SIG-M5 (cell line): ENCODE measurements around the gene PRKD1.

Source experiments
- DNase-seq: peaks from one replicate; lab custom pipeline; 2025; lab: John Stamatoyannopoulos, UW

Gene PRKD1

DNA sequence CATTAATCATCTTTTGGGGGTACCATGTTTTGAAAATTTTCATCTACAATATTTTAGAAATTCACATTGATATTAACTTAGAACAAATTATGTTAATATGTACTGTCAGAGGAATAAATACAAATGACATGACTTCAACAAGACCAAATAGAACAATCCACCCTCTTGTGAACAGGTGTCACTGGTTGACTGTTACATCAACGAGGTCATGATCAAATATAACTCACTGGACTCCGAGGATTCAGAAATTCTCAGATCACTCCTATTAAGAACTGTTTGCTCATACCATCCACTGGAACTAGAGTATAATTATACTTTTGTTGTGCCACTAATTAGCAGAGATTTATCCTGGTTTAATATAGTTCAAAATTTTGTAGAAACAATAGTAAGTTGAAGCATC is 318.8 kb downstream of the PRKD1 start:
- DNase-seq, result no peak

DNA sequence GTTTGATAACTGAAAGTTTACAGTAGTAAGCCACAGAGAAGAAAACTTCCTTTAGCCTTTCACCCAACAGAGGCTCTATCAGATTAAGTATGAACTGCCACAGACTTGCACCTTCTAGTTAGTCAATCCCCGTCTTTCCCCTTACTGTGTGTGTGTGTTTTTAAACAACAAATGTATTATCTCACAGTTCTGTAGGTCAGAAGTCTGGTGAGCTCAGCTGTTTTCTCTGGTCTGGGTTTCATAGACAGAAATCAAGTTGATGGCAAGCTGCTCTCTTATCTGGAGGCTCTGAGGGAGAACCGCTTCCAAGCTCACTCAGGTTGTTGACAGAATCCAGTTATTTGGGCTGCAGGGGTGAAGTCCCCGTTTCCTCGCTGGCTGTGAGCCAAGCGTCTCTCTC is 320.5 kb downstream of the PRKD1 start:
- no peak for DNase-seq

DNA sequence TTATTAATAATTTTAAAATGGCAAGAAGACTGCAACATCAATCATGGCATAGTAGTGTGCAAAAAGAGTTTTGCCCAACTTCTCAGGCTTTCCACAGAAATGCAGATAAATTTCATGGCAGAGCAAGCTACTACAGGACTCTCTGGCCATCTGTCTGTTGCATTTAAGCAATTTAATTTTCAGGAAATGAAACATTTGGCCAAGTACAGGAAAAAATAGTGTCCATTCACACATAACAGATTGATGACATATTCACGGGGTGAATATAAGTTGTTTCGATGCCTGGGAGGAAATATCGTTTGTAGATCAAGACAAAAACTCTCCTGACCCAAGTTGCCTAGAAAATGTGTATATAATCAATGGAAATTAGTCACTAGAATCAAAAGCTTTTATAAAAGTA is 324.0 kb downstream of the PRKD1 start:
- DNase-seq, result no peak

DNA sequence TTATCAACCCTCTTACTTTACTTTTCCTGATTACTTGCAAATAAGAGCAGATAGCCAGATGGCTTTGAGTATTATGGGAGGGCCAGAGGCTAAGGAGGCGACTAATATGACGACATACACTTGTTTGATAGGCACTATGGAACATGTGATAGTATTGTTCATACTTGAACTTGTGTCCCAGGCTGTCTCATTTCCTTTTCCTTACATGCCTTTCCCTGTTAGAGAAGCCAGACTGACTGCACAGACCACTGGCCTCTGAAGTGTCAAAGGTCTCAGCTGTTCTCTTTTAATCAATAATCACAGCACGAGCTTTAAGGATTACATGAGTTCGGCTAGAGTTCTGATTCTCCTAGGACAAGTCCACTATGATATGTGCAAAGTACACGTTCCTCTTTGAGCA is 326.0 kb downstream of the PRKD1 start:
- no peak for DNase-seq

DNA sequence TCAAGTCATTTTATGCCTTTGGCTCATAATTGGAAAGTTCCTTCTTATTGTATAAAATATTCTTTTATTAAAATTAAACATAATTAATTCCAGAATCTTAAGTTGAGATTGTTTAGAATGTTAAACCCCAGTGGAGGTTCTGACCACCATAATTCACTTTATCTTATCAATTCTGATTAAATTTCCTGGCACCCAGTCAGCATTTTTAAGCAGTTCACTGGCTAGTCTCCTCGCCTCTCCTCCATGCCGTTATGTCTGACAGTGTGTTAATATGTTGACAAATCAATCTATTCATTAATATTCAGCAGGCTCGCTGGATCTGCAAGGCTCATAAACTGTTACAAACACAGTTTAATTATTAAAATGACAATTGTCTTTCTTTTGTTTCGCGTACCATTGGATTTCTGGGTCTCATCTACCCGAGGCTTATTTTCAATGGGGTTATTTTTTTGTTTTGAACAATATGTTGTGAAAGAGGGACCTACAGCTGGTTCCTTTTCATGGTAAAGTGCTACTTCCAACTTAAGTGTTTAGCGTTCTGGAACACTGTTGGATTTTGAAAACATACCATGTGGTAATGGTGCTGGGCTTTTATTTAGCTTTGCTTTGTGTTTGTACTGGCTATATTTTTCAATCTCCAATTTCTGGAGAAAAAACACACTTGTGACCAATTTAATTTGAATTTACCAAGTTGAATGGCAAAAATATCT is 339.7 kb downstream of the PRKD1 start:
- DNase-seq, result no peak

DNA sequence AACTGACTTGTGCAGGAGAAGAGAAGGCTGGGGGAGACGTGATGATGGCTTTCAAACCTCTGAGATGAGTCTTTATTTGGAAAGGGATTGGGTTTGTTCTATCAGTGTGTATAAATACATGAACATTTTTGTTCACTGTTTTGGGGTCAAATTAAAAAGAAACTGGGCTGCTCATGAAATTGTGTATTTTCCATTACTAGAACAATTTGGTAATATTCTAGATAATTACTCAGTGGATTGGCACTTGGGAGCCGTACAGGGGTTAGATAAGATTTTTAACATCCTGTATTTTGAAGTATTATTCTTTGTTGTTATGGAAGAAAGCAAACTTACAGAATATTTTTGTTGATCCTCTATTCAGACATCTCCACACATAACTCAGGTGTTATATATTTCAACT is 340.6 kb downstream of the PRKD1 start:
- DNase-seq, result no peak

DNA sequence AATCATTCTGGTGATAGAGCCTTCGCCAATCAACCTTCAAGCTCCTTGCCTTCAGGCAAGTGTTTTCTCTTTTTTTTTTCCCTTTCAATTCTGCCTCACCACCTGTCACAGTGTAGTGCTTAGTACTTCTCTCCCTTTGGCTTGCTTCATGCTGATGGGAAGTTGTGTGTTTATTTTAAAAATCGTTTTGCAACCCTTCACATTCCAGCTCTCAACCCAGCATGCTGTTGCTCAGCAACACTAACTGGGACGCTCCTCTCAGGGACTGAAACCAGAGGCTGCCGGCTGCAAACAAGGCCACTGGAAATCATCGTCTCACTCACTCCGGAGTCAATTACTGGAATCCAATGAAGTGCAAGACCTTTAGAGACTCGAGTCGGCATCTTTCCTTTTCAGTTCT is 342.7 kb downstream of the PRKD1 start:
- DNase-seq, result no peak

DNA sequence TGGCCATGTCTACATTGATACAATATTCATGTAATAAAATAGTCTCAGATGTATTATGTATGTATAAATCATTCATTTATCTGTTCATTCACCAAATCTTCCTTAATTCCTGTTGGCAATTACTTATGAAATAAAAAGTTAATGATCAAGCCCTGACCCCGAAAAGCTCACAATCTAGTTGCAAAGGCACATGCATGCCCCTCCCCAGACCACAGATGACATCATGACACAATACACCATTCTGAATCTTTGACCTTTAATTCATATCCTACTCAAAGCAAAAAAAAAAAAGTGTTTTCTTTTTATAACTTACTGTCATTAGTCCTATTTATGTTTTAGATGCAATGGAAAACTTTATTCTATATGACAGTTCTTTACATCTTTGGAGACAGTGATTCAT is 346.9 kb downstream of the PRKD1 start:
- no peak for DNase-seq

DNA sequence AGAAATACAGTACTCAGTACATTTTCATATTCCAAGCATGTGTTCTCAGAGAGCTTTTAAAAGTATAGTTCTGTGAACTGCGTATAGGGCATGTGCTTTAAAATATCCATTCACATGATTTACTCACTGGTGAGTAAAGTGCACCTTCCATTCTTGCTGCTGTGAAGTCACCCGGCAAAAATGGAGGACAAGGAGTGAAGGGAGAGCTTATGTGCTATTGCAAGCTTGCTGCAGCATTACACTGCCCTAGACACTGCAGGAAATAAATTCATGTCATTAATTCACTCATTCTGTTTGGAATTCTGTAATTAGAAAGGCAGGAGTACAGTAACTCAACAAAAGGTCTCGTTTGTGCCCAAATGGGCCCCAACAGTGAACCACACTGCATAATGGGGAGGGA is 347.8 kb downstream of the PRKD1 start:
- DNase-seq, result no peak

DNA sequence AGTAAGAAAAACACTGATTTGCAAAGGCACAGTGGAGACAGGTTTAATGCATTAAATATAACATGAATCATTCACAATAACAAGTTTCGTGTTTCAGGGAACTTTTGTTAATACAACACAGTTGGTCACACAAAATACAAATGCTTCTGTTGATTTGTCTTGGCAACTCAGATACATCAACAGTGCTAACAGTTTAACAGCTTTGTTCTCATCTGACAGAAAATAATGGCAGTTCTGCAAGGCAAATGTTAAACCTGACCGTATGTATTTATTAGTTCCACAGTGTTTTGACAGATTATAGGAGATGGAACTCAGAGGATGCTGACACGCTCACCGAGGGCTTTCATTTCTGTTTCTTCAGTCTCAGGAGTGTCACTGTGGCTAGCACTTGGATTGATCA is 350.7 kb downstream of the PRKD1 start:
- no peak for DNase-seq

DNA sequence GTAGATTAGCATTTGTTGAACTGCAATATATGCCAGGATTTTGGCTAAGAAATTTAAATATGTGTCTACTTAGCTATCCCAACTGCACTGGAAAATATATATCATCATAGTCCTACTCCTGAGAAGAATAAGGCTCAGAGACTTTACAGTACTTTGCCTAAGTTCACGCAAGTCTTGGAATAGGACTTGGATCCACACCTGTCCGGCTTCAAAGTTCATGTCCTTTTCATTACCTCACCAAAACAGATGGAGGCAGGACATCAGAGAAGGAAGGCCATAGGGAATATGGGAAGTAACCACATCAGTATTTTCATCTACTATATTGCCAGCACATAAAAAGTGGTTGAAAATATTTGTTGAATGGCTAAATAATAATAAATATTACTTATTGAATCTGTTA is 358.5 kb downstream of the PRKD1 start:
- no peak for DNase-seq

DNA sequence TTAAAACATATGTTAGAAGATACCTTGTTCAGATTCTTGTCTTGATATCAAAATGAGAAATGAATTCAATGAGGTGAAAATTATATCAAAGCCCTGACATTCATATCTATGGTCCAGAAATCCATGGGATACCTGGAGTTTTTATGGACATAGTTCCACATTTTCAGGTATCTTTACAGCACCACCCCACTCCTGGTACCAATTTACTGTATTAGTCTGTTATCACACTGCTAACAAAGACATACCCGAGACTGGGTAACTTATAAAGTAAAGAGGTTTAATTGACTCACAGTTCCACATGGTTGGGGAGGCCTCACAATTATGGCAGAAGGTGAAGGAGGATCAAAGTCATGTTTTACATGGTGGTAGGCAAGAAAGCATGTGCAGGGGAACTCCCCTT is 361.5 kb downstream of the PRKD1 start:
- no peak for DNase-seq

DNA sequence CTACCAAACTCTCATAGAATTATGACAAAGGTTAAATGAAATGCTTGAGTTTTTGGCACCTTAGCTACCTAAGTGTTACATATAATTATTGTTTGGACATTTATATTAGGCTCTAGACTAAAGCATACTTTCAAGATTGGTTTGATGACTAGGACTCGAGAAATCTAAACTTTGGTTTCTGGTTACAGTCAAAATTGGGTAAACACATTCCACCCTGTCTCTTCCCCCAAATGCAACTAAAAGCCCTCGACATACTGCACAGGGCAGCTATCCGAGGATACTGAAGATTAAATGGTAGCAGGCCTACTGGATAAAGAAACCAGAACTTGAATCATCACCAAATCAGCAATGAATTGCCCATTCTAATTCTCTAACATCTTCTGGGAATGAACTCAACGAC is 369.1 kb downstream of the PRKD1 start:
- no peak for DNase-seq

DNA sequence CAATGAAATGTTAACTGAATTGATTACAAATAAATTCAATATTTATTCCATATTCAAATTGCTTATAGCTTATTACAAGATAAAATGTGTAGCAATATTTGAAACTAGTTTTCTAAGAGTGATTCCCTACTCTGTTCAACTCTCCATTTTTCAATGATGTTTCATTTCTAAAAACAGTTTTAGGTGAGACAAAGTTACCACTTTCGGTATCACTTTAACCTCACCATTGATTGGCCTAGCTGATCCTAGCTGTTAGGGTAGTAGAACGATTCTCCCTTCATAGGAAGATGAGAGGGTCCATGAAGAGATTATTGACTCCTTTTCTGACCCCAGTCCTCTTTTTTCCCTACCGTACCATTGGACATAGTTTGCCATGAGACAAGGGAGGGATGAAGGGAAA is 373.3 kb downstream of the PRKD1 start:
- DNase-seq, result no peak

DNA sequence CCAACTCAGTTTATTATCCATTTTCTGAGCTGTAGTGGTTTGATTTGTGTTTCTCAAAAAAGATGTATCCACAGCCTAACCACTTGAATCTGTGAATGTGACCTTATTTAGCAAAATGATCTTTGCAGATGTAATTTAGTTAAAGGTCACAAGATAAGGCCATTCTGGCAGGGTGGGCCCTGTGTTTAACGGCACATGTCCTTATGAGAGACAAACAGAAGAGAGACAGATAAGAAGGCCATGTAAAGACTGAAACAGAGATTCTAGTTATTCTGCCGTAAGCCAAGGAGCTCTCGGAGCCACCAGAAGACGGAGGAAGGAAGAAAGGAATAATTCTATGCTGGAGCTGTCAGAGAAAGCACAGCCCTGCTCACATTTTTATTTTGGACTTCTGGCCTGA is 374.2 kb downstream of the PRKD1 start:
- no peak for DNase-seq

DNA sequence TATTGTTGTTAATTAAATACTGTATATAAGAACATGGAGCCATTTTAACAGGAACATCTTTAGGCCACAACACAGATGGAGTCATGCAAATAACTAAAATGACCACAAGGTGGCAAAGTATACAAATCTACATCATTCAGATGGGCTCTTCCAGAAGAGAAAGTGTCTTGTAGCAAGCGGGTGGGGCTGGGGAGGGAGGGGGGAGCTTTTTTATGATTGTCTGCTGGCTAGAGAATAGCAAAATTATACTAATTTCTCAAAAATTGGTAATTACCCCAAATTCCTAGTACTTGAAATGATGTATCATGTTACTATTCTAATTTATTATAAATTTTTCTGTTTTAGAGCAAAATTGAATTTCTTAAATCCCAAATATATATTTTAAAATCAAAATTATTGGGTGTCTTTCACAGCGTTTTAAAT is 378.7 kb downstream of the PRKD1 start:
- no peak for DNase-seq

DNA sequence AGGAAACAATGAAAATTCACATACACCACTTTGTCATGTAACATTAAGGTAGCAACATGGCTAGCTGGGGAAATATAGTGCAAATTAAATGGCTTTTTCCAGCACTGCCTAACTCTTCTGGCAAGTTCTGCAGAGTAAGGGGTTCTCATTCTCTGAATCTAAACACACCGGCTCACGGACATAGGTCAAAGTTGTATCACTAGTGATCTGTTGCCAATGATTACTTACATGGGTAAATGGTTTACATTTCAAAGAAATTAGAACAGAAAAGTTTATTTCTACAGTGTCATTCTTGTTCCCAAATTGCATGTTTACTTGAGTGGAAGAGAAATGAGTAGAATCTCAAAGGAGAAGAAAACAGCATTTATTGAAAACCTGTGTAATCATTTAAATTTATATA is 381.9 kb downstream of the PRKD1 start:
- no peak for DNase-seq

DNA sequence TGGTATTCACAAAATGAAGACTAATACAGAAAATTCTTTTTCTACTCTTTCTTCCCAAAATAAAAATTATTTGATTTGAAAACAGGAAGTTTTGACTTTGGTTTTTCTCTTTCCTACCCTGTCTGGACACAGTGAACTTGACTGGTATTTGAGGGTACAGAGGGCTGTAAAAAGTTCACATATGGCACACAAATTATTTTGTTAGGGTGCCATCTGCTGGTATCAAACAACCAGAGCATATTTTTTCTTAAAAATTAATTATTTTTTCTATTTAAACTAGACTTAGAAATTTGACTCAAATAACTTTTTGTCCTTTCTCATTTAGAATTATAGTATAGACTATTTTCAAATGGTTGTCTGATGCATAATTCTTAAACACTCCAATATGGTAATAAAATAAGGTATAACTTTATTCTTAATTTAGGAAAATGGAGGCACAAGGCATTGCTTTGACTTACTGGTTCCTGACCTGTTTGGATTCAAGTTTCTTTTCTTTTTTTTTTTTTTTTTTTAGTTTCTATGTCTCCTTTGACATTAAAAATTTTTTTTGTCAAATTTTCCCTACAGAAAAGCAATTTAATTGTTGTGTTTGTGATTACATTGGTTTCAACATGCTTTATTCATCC is 390.6 kb downstream of the PRKD1 start:
- no peak for DNase-seq

DNA sequence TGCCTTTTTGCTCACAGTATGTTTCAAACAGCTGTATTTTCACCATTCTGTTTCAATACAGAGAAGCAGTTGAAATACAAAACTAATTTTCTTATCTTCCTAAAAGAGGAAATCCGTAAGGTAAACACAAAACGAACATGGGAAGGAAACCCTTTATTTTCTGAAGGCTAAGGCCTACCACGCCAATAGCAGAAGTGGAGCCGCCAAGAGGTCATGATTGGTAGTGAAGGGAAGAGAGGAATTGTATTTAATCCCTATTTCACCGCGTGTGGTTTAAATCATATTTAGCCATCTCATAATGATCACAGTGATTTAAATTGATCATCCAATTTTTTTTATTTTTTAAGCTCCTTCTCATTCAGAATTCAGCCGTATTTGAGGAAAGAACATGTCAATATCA is 398.2 kb downstream of the PRKD1 start:
- DNase-seq, result no peak

DNA sequence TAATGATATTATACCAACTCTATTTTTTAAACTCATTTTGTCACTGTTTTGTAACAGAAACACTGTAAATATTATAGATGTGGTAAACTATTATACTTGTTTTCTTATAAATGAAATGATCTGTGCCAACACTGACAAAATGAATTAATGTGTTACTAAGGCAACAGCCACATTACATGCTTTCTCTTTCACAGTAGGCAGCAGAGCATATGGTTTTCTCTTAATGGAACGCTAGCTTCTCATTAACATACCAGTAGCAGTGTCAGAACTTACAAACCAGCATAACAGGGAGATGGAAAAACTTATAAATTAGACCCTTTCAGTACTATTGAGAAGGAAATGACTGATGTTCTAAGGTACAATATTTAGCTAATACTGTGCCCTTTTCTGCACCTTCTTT is 398.8 kb downstream of the PRKD1 start:
- DNase-seq, result no peak

DNA sequence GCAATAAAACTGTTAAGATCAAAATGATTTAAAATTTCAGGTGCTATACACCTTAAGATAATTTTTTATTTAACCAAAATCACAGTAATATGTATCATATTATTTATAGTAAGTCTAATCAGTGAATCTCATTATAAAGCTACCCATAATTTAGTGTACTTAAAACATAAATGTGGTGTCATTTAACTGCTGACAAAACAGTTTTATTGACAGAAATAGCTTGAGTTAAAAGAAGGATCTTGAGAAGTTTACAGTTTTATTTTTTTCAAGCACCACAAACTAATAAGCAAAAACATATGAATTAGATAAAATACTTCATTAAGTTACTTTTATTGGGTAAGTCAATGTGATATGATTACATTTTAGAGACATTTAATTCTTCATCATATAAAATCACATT is 400.4 kb downstream of the PRKD1 start:
- DNase-seq, result no peak
